H1 (cell line): ENCODE data around the gene TMC3. TPM values are rescaled to one million over a fixed set of nuclear protein-coding genes. Genes with fewer than 3 reads are reported as not detected.

ENCODE experiments used
- CEBPB ChIP-seq: IDR thresholded peaks from 2 replicates; pipeline ENCODE4 v1.6.1; 2012; ENCODE audit warnings: low read depth, low read length
- CTBP2 ChIP-seq: IDR thresholded peaks from 2 replicates; pipeline ENCODE4 v1.7.0; 2011; ENCODE audit warnings: borderline replicate concordance, mild to moderate bottlenecking, moderate library complexity, mixed read lengths, low read length; ENCODE audit not compliant: insufficient read depth, insufficient read length
- GABPA ChIP-seq: IDR thresholded peaks from 2 replicates; pipeline ENCODE4 v1.6.1; 2011; ENCODE audit warnings: mild to moderate bottlenecking, low read length, moderate library complexity, borderline replicate concordance; ENCODE audit not compliant: insufficient read depth
- KDM1A ChIP-seq: fragments of 200-600, 300-600 bp; sonication (generic); IDR thresholded peaks from 2 replicates; pipeline ENCODE4 v1.7.1; 2016; ENCODE audit warnings: mild to moderate bottlenecking, low read length, borderline replicate concordance
- NANOG ChIP-seq: IDR thresholded peaks from 2 replicates; pipeline ENCODE4 v1.6.1; 2011; ENCODE audit warnings: low read length, low read depth, mild to moderate bottlenecking, inconsistent platforms; ENCODE audit not compliant: insufficient read depth, poor library complexity, severe bottlenecking
- POLR2AphosphoS5 ChIP-seq: IDR thresholded peaks from 2 replicates; pipeline ENCODE4 v1.6.1; 2011; ENCODE audit warnings: low read depth, low read length
- RXRA ChIP-seq: IDR thresholded peaks from 2 replicates; pipeline ENCODE4 v1.6.1; 2011; ENCODE audit warnings: low read depth, mild to moderate bottlenecking, low read length, moderate library complexity; ENCODE audit not compliant: insufficient read depth
- SP1 ChIP-seq: IDR thresholded peaks from 2 replicates; pipeline ENCODE4 v1.6.1; 2011; ENCODE audit warnings: low read depth, low read length
- ZNF274 ChIP-seq: IDR thresholded peaks from 2 replicates; pipeline ENCODE4 v1.7.0; 2012; ENCODE audit warnings: low read length, borderline replicate concordance; ENCODE audit errors: extremely low read depth
- polyA plus RNA-seq, 7 experiments: library from polyadenylated mRNA; depleted of rRNA in 3 of 7; stranded (reverse) in 5 of 7; unstranded in 2 of 7; fragments of >200 nt in 5 of 7; fragments of 200-250 nt in 2 of 7; gene quantifications; 1 replicate in 5 of 7; 2 replicates in 1 of 7; 4 replicates in 1 of 7; pipeline versions ENCODE4 v1.2.1 to v1.2.3, GENCODE V29; 2011 to 2013; ENCODE audit warnings: missing spikeins in 2 of 7, mixed read lengths in 2 of 7
- total RNA-seq: library from RNA; stranded (reverse); fragmentation: NEBNext Ultra II Directional; extraction: Animal tissue kit (Norgen Biotek cat#: 25700); gene quantifications from 2 replicates; pipeline ENCODE4 v1.2.1, GENCODE V29; 2021
- TF ChIP-seq, protein P1 (sequence below): fragments of 300-600 bp; sonication (generic); IDR thresholded peaks from 2 replicates; pipeline ENCODE4 v1.7.1; 2012; ENCODE audit warnings: low read length, moderate library complexity, mild to moderate bottlenecking, inconsistent platforms; ENCODE audit not compliant: insufficient replicate concordance
- TF ChIP-seq, protein P2 (sequence below): IDR thresholded peaks from 2 replicates; pipeline ENCODE4 v1.6.1; 2012; ENCODE audit warnings: inconsistent platforms

The TMC3 gene
- total and polyA plus RNA-seq, 2 of the 8 experiments (the other 6 are each of a cell fraction or from before 2014, with no cell fraction given) = not detected

DNA sequence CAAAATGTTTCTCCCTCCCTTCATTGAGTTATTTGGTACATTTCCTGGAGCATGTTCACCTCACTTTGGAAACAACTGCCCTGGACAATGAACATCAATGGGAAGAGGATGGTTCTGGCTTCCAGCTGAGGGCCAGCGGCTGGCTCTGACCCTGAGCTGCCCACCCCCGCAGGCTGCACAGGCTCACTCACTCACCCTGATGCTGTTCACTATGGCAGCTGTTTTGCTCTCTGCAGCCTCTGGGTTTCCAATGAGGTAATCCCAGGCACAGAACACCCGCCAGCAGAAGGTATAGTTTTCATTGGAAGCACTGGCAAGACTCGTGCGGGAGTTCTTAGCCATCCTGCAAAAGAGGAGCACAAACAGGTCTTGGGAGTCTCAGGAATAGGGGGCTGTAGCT, 17.8 kb downstream of the TMC3 start (continued):
- TF ChIP-seq, protein P1, sequence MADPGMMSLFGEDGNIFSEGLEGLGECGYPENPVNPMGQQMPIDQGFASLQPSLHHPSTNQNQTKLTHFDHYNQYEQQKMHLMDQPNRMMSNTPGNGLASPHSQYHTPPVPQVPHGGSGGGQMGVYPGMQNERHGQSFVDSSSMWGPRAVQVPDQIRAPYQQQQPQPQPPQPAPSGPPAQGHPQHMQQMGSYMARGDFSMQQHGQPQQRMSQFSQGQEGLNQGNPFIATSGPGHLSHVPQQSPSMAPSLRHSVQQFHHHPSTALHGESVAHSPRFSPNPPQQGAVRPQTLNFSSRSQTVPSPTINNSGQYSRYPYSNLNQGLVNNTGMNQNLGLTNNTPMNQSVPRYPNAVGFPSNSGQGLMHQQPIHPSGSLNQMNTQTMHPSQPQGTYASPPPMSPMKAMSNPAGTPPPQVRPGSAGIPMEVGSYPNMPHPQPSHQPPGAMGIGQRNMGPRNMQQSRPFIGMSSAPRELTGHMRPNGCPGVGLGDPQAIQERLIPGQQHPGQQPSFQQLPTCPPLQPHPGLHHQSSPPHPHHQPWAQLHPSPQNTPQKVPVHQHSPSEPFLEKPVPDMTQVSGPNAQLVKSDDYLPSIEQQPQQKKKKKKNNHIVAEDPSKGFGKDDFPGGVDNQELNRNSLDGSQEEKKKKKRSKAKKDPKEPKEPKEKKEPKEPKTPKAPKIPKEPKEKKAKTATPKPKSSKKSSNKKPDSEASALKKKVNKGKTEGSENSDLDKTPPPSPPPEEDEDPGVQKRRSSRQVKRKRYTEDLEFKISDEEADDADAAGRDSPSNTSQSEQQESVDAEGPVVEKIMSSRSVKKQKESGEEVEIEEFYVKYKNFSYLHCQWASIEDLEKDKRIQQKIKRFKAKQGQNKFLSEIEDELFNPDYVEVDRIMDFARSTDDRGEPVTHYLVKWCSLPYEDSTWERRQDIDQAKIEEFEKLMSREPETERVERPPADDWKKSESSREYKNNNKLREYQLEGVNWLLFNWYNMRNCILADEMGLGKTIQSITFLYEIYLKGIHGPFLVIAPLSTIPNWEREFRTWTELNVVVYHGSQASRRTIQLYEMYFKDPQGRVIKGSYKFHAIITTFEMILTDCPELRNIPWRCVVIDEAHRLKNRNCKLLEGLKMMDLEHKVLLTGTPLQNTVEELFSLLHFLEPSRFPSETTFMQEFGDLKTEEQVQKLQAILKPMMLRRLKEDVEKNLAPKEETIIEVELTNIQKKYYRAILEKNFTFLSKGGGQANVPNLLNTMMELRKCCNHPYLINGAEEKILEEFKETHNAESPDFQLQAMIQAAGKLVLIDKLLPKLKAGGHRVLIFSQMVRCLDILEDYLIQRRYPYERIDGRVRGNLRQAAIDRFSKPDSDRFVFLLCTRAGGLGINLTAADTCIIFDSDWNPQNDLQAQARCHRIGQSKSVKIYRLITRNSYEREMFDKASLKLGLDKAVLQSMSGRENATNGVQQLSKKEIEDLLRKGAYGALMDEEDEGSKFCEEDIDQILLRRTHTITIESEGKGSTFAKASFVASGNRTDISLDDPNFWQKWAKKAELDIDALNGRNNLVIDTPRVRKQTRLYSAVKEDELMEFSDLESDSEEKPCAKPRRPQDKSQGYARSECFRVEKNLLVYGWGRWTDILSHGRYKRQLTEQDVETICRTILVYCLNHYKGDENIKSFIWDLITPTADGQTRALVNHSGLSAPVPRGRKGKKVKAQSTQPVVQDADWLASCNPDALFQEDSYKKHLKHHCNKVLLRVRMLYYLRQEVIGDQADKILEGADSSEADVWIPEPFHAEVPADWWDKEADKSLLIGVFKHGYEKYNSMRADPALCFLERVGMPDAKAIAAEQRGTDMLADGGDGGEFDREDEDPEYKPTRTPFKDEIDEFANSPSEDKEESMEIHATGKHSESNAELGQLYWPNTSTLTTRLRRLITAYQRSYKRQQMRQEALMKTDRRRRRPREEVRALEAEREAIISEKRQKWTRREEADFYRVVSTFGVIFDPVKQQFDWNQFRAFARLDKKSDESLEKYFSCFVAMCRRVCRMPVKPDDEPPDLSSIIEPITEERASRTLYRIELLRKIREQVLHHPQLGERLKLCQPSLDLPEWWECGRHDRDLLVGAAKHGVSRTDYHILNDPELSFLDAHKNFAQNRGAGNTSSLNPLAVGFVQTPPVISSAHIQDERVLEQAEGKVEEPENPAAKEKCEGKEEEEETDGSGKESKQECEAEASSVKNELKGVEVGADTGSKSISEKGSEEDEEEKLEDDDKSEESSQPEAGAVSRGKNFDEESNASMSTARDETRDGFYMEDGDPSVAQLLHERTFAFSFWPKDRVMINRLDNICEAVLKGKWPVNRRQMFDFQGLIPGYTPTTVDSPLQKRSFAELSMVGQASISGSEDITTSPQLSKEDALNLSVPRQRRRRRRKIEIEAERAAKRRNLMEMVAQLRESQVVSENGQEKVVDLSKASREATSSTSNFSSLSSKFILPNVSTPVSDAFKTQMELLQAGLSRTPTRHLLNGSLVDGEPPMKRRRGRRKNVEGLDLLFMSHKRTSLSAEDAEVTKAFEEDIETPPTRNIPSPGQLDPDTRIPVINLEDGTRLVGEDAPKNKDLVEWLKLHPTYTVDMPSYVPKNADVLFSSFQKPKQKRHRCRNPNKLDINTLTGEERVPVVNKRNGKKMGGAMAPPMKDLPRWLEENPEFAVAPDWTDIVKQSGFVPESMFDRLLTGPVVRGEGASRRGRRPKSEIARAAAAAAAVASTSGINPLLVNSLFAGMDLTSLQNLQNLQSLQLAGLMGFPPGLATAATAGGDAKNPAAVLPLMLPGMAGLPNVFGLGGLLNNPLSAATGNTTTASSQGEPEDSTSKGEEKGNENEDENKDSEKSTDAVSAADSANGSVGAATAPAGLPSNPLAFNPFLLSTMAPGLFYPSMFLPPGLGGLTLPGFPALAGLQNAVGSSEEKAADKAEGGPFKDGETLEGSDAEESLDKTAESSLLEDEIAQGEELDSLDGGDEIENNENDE = no peak
- TF ChIP-seq NANOG (no peak), POLR2AphosphoS5 (no peak), GABPA (no peak), ZNF274 (no peak), SP1 (no peak), KDM1A (no peak), CTBP2 (no peak), CEBPB (no peak), RXRA (no peak)
- TF ChIP-seq, protein P2, sequence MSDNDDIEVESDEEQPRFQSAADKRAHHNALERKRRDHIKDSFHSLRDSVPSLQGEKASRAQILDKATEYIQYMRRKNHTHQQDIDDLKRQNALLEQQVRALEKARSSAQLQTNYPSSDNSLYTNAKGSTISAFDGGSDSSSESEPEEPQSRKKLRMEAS = no peak
